Retinal pigment epithelial cell (primary cell): Measurements from ENCODE around the gene NOCT.

Experiments
- DNase-seq: peaks from one replicate; pipeline ENCODE4 v3.0.0-alpha.2; 2010; ENCODE audit warnings: low read depth
- H3K4me3 ChIP-seq: 2 replicates; pipeline ENCODE4 v1.5.1; 2011; ENCODE audit warnings: mild to moderate bottlenecking, low read length, control low read depth, moderate library complexity
- CTCF ChIP-seq: conservative IDR thresholded peaks from 2 replicates; pipeline ENCODE4 v1.5.1; 2011; ENCODE audit warnings: low read depth, low read length, control low read depth, inconsistent platforms

The NOCT gene

GRCh38 chr4:139011225-139011950, 4.2 kb upstream of the NOCT start:
- no peak for DNase-seq
- no peak for TF ChIP-seq CTCF
- no peak overlapping the region for H3K4me3 ChIP-seq

GRCh38 chr4:139014371-139015268, 961 bp upstream of the NOCT start:
- peak; percentile 89 for DNase-seq
- peak overlapping the region; percentile 62 for H3K4me3 ChIP-seq
- no peak for TF ChIP-seq CTCF

GRCh38 chr4:139015948-139016471, 429 bp downstream of the NOCT start:
- peak overlapping the region; percentile 62 for H3K4me3 ChIP-seq
- no peak for TF ChIP-seq CTCF
- DNase-seq: no peak

GRCh38 chr4:139017861-139018260, 2.3 kb downstream of the NOCT start:
- TF ChIP-seq CTCF: no peak
- peak overlapping the region; percentile 19 for H3K4me3 ChIP-seq
- DNase-seq: no peak

GRCh38 chr4:139018501-139018900, 2.9 kb downstream of the NOCT start:
- H3K4me3 ChIP-seq: peak overlapping the region; percentile 16
- TF ChIP-seq CTCF: no peak
- DNase-seq: no peak

- H3K4me3 ChIP-seq: no peak overlapping the region
- no peak for TF ChIP-seq CTCF
- DNase-seq: no peak
Measured at GRCh38 chr4:139018971-139019758, 3.6 kb downstream of the NOCT start.
